Mucosa of gallbladder (tissue), 1 donor: ENCODE results near the gene RPL13. TPM values are rescaled to one million over a fixed set of nuclear protein-coding genes. Genes with fewer than 3 reads are reported as not detected.

Source experiments
- DNase-seq: peaks from one replicate; pipeline ENCODE4 v3.0.0-alpha.2; 2020; ENCODE audit warnings: low spot score
- total RNA-seq: library from RNA; stranded (reverse); gene quantifications from one replicate; pipeline ENCODE4 v1.2.1, GENCODE V29; 2021
- donor health status: DM: no; HTN: no; CAD: no.

Gene RPL13
- total RNA-seq, 1 donor from 2014 or later = 1,696 TPM

- no peak for DNase-seq
Measured at GRCh38 chr16:89545044-89545830, 15.2 kb upstream of the RPL13 start.

GRCh38 chr16:89545831-89546574 lies 14.5 kb upstream of the RPL13 start:
- DNase-seq = peak; percentile 56

GRCh38 chr16:89546781-89547180 lies 13.7 kb upstream of the RPL13 start:
- no peak for DNase-seq

- DNase-seq = no peak
Measured at GRCh38 chr16:89547291-89547690, 13.2 kb upstream of the RPL13 start.

- DNase-seq = no peak
Measured at GRCh38 chr16:89547860-89548259, 12.6 kb upstream of the RPL13 start.

- DNase-seq = no peak
Measured at GRCh38 chr16:89548344-89549006, 12.0 kb upstream of the RPL13 start.

- DNase-seq = no peak
Measured at GRCh38 chr16:89549007-89549700, 11.3 kb upstream of the RPL13 start.

GRCh38 chr16:89550421-89551007 lies 10.0 kb upstream of the RPL13 start:
- DNase-seq = no peak

GRCh38 chr16:89552329-89552728 lies 8.2 kb upstream of the RPL13 start:
- DNase-seq = no peak

- no peak for DNase-seq
Measured at GRCh38 chr16:89552913-89553312, 7.6 kb upstream of the RPL13 start.

GRCh38 chr16:89553733-89554132 lies 6.7 kb upstream of the RPL13 start:
- no peak for DNase-seq

- DNase-seq = no peak
Measured at GRCh38 chr16:89554343-89554742, 6.1 kb upstream of the RPL13 start.

GRCh38 chr16:89555265-89555664 lies 5.2 kb upstream of the RPL13 start:
- DNase-seq = no peak

- DNase-seq = no peak
Measured at GRCh38 chr16:89555780-89556179, 4.7 kb upstream of the RPL13 start.

- DNase-seq = peak; percentile 78
Measured at GRCh38 chr16:89556750-89557689, 3.5 kb upstream of the RPL13 start.

- DNase-seq = no peak
Measured at GRCh38 chr16:89557690-89558490, 2.6 kb upstream of the RPL13 start.

- DNase-seq = no peak
Measured at GRCh38 chr16:89561142-89561883, 831 bp downstream of the RPL13 start.

- no peak for DNase-seq
Measured at GRCh38 chr16:89561884-89562599, 1.6 kb downstream of the RPL13 start.
